ENCODE measurements around the gene PUS1. TPM values are rescaled to one million over a fixed set of nuclear protein-coding genes. Genes with fewer than 3 reads are reported as not detected.

The PUS1 gene
- total RNA-seq, 1 experiment from 2014 or later: 77.3 TPM

- ChIA-PET CTCF (no interaction called here), POLR2A (no interaction called here), RAD21 (ENCODE audit: low non-redundant PET in 1 of 2, low total read pairs in 2 of 2, uncharacterized antibody in 2 of 2, unreplicated experiment in 2 of 2) (no interaction called here)
- Histone ChIP-seq H3K4me3 (replicated peaks in 1 of 2; ENCODE audit: low read depth in 1 of 2, low read length in 2 of 2) (no peak overlapping the region), H4K20me1 (ENCODE audit: insufficient read depth) (no peaks in the 10 kb centered on the region), H3K9ac (ENCODE audit: low read length) (no peak overlapping the region), H2AFZ (ENCODE audit: low read depth, low read length, poor library complexity, severe bottlenecking) (no peak overlapping the region), H3K9me3 (ENCODE audit: control insufficient read depth in 1 of 2, insufficient read depth in 1 of 2, low read depth in 1 of 2, low read length in 2 of 2) (no peaks in the 10 kb centered on the region), H3K79me2 (ENCODE audit: insufficient read depth, low read length) (peaks cover 25% of the 10 kb centered on the region), H3K27me3 (ENCODE audit: insufficient read depth, low read length) (no peaks in the 10 kb centered on the region), H3K4me2 (ENCODE audit: low read length) (no peak overlapping the region), H3K4me1 (ENCODE audit: control insufficient read depth in 1 of 2, insufficient read depth in 2 of 2, low read length in 2 of 2) (no peaks in the 10 kb centered on the region), H3K27ac (ENCODE audit: low read depth, low read length) (no peak overlapping the region), H3K9me2 (ENCODE audit: insufficient read depth) (no peaks in the 10 kb centered on the region), H3K36me3 (ENCODE audit: control insufficient read depth in 1 of 2, insufficient read depth in 2 of 2, low read length in 2 of 2) (peaks cover 22 to 27% of the 10 kb centered on the region in 2 experiments; a peak in 3 of 4 replicates)
- TF ChIP-seq YY1 (IDR thresholded peaks at IDR 0.05; ENCODE audit: extremely low read depth, insufficient replicate concordance, low read depth, low read length): no peak
- no peak for TF ChIP-seq REST (IDR thresholded peaks at IDR 0.05; ENCODE audit: low read depth)
- TF ChIP-seq FOSL1 (IDR thresholded peaks at IDR 0.05; ENCODE audit: low read depth): no peak
- no peak for TF ChIP-seq RAD21 (IDR thresholded peaks at IDR 0.05; ENCODE audit: low read depth)
- no peak for TF ChIP-seq ELF1 (IDR thresholded peaks at IDR 0.05; ENCODE audit: borderline replicate concordance, low read depth)
- TF ChIP-seq EGR1 (IDR thresholded peaks at IDR 0.05; ENCODE audit: low read depth): no peak
- TF ChIP-seq JUND (IDR thresholded peaks at IDR 0.05): no peak
- TF ChIP-seq EZH2 (IDR thresholded peaks at IDR 0.05): no peak
- no peak for TF ChIP-seq ZBTB33 (IDR thresholded peaks at IDR 0.05; ENCODE audit: extremely low read depth, insufficient replicate concordance, low read length)
- TF ChIP-seq MAX (IDR thresholded peaks at IDR 0.05): no peak
- TF ChIP-seq CEBPB (IDR thresholded peaks at IDR 0.05; ENCODE audit: low read depth): no peak
- TF ChIP-seq ZFX (IDR thresholded peaks at IDR 0.05): no peak
- no peak for TF ChIP-seq SIN3A (IDR thresholded peaks at IDR 0.05; ENCODE audit: low read depth)
- no peak for TF ChIP-seq EZH2phosphoT487 (IDR thresholded peaks at IDR 0.05; ENCODE audit: borderline replicate concordance)
- no peak for ATAC-seq
- intact Hi-C loops (cut with micrococcal nuclease): loop anchor here (5.0 kb wide), 1 partner anchor 1071 kb away; no protein-coding TSS in a partner anchor
- DNase-seq (ENCODE audit: low read depth, low spot score): no peak
- no TSS peak for BruUV-seq (replicated peaks)
These were observed 54.0 kb downstream of the PUS1 start for GRCh38 chr12:131983026-131983425.

All from HCT116 (cell line).